ENCODE results near the gene IQCE.

The IQCE gene

DNA sequence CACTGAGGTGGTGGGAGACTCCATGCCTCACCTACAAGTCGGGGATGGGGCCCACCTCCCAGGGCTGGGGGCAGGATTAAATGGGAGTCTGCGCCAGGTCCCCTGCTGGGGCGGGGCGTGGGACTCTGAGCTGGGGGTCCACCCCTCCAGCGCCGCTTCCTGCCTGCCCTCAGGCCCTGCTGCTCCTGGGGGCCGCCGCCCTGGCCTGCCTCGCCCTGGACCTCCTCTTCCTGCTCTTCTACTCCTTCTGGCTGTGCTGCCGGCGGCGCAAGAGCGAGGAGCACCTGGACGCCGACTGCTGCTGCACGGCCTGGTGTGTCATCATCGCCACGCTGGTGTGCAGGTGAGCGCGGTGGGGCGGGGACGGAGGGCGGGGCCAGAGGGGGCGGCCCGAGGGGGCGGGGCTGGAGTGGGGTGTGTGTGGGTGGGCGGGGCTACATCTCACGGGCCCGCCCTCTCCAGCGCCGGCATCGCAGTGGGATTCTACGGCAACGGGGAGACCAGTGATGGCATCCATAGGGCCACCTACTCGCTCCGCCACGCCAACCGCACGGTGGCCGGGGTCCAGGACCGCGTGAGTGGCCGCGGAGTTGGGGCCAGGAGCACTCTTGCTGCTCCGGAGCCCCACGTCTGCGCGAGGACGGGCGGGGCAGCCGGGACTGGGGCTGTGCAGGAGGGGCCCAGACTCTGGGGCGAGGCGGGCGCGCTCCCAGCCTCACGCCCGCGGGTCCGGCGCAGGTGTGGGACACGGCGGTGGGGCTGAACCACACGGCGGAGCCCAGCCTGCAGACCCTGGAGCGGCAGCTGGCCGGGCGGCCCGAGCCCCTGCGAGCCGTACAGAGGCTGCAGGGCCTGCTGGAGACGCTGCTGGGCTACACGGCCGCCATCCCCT, 88.1 kb downstream of the IQCE start:
- no peak for DNase-seq

GRCh38 chr7:2647594-2648172, 88.9 kb downstream of the IQCE start:
- DNase-seq (no peak), ATAC-seq (no peak)

More for the DNA sequence above, 88.1 kb downstream of the IQCE start:
- no peak for ATAC-seq

DNA sequence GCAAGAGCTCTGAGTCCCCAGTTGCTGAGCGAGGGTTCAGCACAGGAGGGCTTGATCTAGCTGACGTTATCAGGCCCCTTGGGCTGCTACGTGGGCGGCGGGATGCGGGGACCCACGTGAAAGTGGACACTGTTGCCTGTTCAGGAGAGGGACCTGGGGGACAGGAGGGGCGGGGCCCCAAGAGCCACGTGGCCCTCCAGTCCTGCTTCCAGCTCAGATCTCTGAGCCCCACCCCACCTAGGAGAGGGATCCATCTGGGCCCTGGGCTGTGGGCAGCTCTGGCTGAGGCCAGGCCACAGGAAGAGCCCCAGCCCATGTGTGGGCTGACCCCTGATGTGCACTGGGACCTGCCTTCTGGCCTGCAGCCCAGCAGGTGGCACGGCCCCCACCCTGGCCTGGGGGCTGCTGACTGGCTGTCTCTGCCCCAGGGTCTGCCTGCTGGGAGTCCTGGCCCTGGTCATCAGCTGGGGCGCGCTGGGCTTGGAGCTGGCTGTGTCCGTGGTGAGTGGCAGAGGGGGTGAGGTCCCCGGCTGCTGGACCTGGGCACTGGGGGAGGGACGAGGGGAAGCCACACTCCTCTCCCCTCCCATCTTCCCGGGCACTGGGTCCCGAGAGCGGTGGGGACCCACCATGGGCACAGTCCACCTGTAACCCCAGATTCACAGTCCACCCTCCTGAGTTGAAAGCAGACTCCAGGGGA, 90.5 kb downstream of the IQCE start:
- ATAC-seq (no peak), DNase-seq (no peak)

DNA sequence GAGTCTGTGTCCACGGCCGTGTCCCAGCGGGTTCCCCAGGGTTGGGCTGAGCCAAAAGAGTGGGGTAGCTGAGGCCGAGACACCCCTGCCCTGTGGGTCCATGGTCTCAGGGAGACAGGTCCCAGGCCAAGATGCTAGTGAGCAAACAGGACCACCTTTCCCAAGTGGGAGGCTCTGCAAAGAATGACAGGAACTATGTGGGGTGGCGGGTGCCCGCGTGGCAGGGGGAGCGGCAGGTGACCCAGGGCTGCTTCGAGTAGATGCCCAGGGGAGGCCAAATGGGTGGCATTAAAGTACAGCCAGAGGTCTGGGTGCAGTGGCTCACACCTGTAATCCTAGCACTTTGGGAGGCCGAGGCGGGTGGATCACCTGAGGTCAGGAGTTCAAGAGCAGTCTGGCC, 91.2 kb downstream of the IQCE start:
- ATAC-seq (no peak), DNase-seq (no peak)

DNA sequence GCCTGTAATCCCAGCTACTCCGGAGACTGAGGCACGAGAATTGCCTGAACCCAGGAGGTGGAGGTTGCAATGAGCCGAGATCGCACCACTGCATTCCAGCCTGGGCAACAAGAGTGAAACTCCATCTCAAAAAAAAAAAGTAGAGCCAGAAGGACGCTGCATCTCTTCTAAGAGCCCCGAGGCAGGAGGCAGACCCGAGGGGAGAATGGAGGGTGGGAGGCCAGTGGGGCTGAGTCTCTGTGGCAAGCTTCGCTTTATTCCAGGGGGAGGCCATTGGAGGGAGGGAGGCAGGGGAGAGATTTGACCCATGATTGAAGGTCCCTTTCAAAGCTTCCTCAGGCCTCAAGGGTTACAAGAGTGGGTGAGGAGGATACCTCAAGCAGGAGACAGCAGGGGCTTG, 91.7 kb downstream of the IQCE start:
- ATAC-seq, result no peak
- no peak for DNase-seq

- no peak for ATAC-seq
Observed at GRCh38 chr7:2651336-2651735, 92.6 kb downstream of the IQCE start.

GRCh38 chr7:2651847-2652735, 93.3 kb downstream of the IQCE start:
- DNase-seq, result no peak
- no peak for ATAC-seq

More at GRCh38 chr7:2651336-2651735, 92.6 kb downstream of the IQCE start:
- peak; percentile 35 for DNase-seq

DNA sequence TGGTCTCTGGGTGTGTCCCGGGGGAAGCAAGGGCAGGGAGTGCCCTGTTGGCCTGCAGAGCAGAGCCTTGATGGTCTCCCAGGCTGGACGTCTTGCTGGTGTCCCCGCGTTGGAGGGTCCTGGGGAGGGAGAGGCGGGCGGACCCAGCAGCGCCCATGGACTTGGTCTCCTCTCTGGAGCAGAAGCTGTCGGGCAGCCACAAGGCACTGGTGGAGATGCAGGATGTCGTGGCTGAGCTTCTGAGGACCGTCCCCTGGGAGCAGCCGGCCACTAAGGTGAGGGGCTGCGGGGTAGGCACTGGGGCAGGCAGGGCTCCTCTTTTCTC, 93.9 kb downstream of the IQCE start:
- ATAC-seq, result no peak
- no peak for DNase-seq

DNA sequence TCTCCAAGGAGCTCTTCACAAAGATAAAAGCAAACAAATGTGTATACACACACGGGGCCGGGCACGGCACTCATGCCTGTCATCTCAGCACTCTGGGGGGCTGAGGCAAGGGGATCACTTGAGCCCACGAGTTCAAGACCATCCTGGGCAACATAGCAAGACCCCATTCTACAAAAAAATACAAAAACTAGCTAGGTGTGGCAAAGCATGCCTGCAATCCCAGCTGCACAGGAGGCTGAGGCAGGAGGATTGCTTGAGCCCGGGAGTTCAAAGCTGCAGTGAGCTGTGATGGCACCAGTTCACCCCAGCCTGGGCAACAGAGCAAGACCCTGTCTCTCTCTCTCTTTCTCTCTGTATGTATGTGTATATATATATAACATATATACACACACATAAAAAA, 95.3 kb downstream of the IQCE start:
- no peak for ATAC-seq
- no peak for DNase-seq

DNA sequence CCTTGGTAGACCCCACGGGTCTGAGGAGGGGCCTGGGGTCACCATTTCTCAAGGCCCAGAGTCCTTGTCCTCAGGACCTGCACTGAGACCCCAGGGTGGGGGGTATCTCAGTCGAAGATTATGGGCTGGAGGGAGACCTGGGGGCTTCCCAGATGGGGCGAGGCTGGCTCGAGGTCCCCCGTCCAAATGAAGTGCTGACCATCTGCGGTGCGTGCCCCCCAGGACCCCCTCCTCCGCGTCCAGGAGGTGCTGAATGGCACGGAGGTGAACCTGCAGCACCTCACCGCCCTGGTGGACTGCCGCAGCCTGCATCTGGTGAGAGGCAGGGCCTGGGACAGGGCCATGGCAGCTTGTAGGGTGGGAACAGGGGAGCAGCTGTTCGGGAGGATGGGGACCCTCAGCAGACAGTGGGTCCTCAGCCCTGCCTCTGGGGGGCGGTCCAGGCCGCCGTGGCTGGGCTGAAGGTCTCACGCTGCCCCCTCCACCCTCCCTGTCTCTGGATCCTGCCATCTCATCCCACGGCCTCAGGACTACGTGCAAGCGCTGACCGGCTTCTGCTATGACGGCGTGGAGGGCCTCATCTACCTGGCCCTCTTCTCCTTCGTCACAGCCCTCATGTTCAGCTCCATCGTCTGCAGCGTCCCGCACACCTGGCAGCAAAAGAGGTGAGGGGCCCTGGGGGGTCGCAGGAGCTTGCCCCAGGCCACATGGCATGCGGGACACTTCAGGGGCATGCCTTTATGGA, 97.3 kb downstream of the IQCE start:
- DNase-seq (no peak), ATAC-seq (no peak)

DNA sequence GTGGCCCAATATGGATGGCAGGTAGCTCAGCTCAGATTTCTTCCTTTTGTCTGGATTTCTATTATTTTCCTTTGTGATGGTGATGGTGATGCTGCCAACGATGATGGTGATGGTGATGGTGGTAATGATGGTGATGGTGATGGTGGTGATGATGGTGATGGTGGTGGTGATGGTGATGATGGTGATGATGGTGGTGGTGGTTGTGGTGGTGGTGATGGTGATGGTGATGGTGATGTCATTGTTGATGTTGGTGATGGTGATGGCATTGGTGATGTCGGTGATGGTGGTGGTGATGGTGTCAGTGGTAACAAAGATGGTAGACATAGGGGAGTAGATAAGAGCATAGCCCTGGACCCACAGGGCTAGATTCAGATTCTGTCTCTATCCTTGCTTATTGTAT, 98.4 kb downstream of the IQCE start:
- ATAC-seq (no peak), DNase-seq (no peak)

- no peak for DNase-seq
Observed at GRCh38 chr7:2657920-2658671, 99.3 kb downstream of the IQCE start.

GRCh38 chr7:2658941-2659340, 100.2 kb downstream of the IQCE start:
- ATAC-seq (no peak), DNase-seq (no peak)

More at GRCh38 chr7:2657920-2658671, 99.3 kb downstream of the IQCE start:
- no peak for ATAC-seq

DNA sequence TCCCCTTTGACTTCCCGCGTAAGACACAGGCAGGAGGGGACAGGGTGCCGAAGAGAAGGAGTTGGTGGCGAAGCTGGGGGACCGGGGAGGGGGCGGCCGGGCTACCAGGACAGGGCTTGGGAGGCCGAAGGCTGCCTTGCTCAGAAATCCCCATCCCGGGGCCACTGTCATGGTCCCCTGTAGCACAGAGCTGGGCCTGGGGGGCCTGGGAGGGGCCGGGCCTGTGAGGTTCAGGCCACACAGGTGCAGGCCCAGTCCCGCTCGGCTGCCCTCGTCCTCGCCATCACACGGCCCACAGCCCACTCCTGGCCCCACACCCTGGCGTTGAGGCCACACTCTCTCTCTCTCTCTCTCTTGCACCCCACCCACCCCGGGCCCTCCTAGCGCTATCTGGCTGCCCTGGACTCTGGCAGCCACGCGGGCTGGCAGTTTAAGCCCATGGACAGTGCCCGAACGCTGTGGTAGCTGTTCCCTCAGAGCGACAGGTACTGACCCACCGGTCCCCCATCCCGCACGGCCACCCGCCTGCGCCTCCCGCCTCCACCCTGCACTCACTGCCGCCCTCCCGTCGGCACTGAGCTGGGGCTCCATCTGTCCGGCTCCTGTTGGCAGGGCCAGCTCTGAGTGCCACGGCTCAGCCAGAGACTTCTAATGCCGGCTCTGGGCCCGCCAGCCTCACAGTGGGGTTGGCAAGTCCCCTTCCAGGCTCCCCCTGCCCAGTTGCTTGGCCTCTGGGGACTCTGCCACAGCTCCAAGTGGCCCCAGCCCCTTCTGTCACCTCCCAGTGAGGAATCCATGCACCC, 101.0 kb downstream of the IQCE start:
- ATAC-seq (no peak), DNase-seq (no peak)

GRCh38 chr7:2660359-2661095, 101.7 kb downstream of the IQCE start:
- ATAC-seq (no peak), DNase-seq (no peak)

DNA sequence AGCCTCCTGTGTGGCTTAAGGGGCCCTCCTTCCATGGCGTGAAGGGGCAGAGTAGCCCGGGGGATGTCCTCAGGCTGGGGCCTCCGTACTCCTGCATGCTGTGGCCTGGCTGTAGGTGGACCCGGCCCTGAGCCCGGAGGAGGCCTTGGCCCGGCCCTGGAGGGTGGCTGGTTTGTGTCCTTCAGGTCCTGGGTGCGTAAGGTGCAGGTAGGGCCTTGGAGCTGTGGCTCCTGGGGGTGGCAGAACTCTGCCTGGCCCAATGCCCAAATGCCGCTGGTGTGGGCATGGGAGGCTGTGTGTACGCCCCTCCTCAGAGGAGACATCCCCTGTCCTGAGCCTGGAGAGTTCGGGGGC, 102.3 kb downstream of the IQCE start:
- no peak for ATAC-seq
- DNase-seq, result no peak

GRCh38 chr7:2661602-2662272, 103.0 kb downstream of the IQCE start:
- no peak for DNase-seq
- ATAC-seq, result no peak

GRCh38 chr7:2662273-2663120, 103.7 kb downstream of the IQCE start:
- ATAC-seq, result no peak
- no peak for DNase-seq

Measured in stimulated activated naive CD8-positive, alpha-beta T cell treated with anti-CD3 and anti-CD28 coated beads, Interleukin-15, Interleukin-2, amounts not matched to agents 100 U/mL and 50 U/mL, for 24 hours (primary cell).